Body of pancreas (tissue), 4 donors: ENCODE measurements around the gene PDCD4.

Experiments used
- POLR2A ChIP-seq, 3 donors: fragments of 450-650 bp; IDR thresholded peaks; one replicate each; pipeline ENCODE4 v1.6.1; 2016; ENCODE audit warnings: antibody characterized with exemption in 3 of 3, mild to moderate bottlenecking in 2 of 3
- TF ChIP-seq, protein P1 (sequence below), 7 experiments: fragments of 450-650 bp in 4 of 7; fragments of 200-600 bp in 3 of 7; sonication (generic) in 3 of 7; IDR thresholded peaks; one replicate each; pipeline ENCODE4 v1.5.1; 2016 to 2019; ENCODE audit warnings: antibody characterized with exemption in 7 of 7

DNA sequence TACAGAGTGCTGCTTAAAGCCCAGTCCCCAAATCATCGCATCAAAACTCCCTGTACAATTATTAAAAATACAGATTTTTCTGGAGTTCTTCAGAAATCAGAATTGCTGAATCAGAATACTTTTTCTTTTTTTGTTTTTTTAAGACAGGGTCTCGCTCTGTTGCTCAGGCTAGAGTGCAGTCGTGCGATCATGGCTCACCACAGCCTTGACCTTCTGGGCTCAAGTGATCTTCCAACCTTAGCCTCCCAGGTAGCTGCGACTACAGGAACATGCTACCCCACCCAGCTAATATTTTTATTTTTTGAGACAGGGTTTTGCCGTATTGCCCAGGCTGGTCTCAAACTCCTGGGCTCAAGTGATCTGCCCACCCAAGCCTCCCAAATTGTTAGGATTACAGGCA, 43.3 kb downstream of the PDCD4 start:
- TF ChIP-seq POLR2A (IDR thresholded peaks at IDR 0.05) = no peak
- TF ChIP-seq, protein P1, sequence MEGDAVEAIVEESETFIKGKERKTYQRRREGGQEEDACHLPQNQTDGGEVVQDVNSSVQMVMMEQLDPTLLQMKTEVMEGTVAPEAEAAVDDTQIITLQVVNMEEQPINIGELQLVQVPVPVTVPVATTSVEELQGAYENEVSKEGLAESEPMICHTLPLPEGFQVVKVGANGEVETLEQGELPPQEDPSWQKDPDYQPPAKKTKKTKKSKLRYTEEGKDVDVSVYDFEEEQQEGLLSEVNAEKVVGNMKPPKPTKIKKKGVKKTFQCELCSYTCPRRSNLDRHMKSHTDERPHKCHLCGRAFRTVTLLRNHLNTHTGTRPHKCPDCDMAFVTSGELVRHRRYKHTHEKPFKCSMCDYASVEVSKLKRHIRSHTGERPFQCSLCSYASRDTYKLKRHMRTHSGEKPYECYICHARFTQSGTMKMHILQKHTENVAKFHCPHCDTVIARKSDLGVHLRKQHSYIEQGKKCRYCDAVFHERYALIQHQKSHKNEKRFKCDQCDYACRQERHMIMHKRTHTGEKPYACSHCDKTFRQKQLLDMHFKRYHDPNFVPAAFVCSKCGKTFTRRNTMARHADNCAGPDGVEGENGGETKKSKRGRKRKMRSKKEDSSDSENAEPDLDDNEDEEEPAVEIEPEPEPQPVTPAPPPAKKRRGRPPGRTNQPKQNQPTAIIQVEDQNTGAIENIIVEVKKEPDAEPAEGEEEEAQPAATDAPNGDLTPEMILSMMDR (IDR thresholded peaks at IDR 0.05) = no peak
